Aortic smooth muscle cell (primary cell): Measurements from ENCODE around the gene ATP5IF1. TPM values are rescaled to one million over a fixed set of nuclear protein-coding genes. Genes with fewer than 3 reads are reported as not detected.

ENCODE experiments used
- total RNA-seq: library from RNA; depleted of rRNA; stranded (reverse); fragments of >200 nt; gene quantifications from 2 replicates; pipeline ENCODE4 v1.2.3, GENCODE V29; 2014

ATP5IF1 gene
- 238 and 279 TPM in 2 replicates for total RNA-seq

GRCh38 chr1:28235755-28236655, at the start of gene ATP5IF1:
Gene ATP5IF1, plus strand, starts transcription at chr1:28236124. Its CDS starts 60 bp downstream, at chr1:28236184.

GRCh38 chr1:28232558-28233263, 3.2 kb upstream of the ATP5IF1 start, which contains the start of gene DNAJC8:
Gene DNAJC8, minus strand, starts transcription at chr1:28233029. Its CDS starts 31 bp downstream, at chr1:28232998.

GRCh38 chr1:28259252-28259933, 23.5 kb downstream of the ATP5IF1 start, which contains the start of gene SESN2:
Gene SESN2, plus strand, starts transcription at chr1:28259518. Its CDS starts 330 bp downstream, at chr1:28259848.

Other genes starting within 250 kb of the ATP5IF1 start
- gene EYA3, start 147.5 kb upstream of the ATP5IF1 start, total RNA-seq: 8.9 and 14.1 TPM in 2 replicates
- gene PTAFR, start 59.4 kb upstream of the ATP5IF1 start, total RNA-seq: not detected in 2 replicates
- 62.6 and 68.3 TPM in 2 replicates for gene DNAJC8, start 3.1 kb upstream of the ATP5IF1 start, total RNA-seq
- gene SESN2, start 23.4 kb downstream of the ATP5IF1 start, total RNA-seq: 9.0 and 13.3 TPM in 2 replicates
- 19.6 and 21.3 TPM in 2 replicates for gene MED18, start 92.9 kb downstream of the ATP5IF1 start, total RNA-seq
- gene PHACTR4, start 133.6 kb downstream of the ATP5IF1 start, total RNA-seq: 6.3 and 9.0 TPM in 2 replicates